ENCODE results near the gene ATP6V1C2.

DNA sequence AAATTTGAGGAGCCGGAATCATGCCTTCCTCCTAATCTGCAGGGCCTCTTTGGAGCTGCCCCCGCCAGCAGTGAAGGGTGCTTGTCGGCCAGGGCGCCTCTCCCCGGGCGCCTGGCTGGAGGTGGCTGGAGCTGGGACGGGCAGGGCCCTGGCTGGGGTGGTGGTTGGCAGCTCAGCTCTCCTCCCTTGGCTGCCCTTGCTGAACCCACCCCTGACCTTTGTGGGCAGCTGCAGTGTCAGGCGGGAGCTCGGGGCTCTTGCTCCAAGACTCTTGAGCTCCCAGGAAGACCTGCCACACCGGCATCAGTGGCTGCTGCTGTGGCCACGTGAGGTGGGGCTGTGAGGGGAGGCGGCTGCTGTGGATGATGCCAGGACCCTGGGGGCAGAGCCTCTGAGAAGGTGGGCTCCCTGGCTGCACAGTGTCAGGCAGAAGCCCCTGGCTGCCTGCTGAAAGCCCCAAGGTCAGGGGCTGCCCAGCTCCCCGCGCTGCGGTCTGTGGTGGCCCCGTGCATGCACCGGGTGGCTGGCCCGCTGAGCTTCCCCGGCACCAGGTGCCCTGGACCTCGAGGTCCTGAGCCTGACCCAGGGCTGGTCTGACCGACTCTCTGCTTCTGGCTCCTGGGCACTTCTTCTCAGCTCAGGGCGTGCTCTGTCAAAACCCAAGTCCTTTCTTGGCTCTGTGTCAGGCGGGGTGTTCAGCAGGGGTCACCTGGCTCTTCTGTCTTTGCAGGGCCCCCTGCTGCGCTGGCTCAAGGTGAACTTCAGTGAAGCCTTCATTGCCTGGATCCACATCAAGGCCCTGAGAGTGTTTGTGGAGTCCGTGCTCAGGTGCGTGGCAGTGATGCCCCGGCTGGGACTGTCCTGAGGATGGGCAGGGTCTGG lies 56.7 kb downstream of the ATP6V1C2 start:
- TF ChIP-seq ZNF274 (IDR thresholded peaks at IDR 0.05; ENCODE audit: low read depth, low read length) (no peak), SUZ12 (IDR thresholded peaks at IDR 0.05; ENCODE audit: extremely low read depth, insufficient read depth, insufficient read length) (no peak)

All from NT2/D1 (cell line).